AG20443 (cell line): ENCODE results near the gene SRRM5.
"Not testable (repeated sequence)": the region's sequence is repeated elsewhere in the genome, so short reads cannot be mapped to it uniquely, and the experiment has no call there.

ENCODE experiments used
- DNase-seq: peaks from one replicate; pipeline ENCODE4 v3.0.0; 2012; ENCODE audit warnings: low spot score, mixed read lengths

The SRRM5 gene, protein sequence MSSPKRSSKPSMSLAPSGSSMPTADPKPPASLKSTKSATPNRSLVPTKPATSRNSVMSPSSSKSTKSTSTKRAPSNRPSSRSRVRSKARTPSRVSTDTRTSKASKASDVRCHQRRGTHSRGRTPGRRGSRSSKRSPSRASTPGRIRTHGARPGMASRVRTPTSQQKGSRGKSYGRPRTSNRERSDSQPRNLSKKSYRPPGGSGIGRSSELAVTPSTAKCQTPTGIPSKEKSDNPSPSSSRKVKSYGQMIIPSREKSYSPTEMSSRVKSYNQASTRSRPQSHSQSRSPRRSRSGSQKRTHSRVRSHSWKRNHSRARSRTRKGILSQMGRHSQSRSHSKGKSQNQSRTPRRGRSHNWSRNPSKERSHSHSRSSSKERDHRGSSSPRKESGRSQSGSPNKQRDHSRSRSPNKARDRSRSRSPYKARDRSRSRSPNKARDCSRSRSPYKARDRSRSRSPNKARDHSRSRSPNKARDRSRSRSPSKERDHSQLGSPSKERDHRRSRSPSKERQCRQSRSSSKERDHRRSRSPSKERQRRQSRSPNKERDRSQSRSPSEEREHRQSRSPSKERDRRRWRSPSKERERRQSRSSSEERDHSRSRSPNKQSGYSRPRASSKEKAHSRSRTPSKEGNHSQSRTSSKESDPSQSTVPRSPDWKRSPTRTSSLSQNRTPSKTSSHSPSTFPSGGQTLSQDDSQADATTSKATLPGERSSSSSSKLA

DNA sequence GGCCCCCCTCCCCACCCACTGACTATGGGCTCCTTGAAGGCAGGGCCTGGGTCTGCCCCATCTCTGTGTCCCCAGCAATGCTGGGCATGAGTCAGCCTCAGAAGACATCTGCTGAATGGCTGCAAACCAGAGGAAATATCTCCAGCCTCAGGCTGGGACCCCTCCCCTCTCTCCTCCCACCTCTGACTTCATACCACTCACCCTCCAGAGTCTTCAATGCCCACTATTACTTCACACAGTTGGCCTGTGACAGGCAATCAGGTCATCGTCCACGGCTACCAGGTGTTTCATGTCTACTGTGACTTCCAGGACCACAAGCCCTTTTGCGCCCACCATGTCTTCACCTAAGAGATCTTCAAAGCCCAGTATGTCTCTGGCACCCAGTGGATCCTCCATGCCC, at the start of gene SRRM5:
SRRM5 (plus strand) TSS at position 301 of the 400 bp plus-strand sequence; CDS start at position 335, 34 bp downstream.
- DNase-seq: no peak

GRCh38 chr19:43562226-43562697, 49.6 kb upstream of the SRRM5 start:
- DNase-seq: no peak

- DNase-seq: peak; percentile 73
These were observed 49.1 kb upstream of the SRRM5 start for GRCh38 chr19:43562698-43563241.

DNA sequence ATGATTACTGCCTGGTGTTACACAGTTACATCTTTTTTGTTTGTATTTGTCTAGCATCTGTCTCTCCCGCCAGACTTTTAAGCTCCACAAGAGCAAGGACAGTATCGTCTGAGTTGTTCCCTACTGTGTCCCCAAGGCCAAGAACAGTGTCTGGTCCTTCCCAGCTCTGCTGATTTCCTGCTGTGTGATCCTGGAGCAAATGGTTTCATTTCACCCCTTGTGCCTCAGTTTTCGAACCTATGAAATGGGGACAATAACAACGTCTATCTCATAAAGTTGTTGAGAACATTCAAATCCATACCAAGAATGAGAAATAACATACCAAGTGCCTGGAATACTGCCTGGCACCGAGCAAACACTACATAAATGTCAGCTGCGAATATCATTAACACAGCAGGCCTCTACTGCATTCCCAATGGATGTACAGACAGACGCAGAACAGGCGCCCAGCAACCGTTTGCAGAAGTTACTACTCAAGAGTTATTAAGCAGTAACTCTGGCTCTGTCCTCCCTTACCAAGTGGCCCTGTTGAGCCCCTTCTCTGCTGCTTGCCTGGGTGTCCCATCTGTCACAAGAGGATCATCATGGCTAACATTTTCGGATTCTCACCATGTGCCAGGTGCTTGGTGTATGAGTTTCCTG, 48.0 kb upstream of the SRRM5 start:
- no peak for DNase-seq

GRCh38 chr19:43564800-43565199, 47.1 kb upstream of the SRRM5 start:
- no peak for DNase-seq

GRCh38 chr19:43569657-43570056, 42.2 kb upstream of the SRRM5 start:
- DNase-seq: no peak

DNA sequence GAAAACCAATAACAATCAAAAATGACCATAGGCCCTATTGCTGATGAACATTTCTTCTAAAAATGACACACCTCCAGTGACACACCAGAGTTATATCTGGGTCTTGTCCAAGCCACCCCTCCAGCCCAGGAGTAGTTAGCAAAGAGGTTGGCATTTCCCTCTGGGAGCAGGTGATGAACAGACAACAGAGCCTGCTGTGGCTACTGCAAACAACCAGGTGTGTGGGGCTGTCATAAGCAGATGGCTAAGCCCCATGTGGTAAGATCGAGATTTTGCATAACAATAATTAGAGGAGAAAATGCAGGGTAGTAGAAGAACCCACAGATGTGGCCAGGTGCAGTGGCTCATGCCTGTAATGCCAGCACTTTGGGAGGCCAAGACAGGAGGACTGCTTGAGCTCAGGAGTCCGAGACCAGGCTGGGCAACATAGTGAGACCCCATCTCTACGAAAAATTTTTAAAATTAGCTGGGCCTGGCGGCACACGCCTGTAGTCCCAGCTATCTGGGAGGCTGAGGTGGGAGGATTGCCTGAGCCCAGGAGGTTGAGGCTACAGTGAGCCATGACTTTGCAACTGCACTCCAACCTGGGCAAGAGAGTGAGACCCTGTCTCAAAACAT, 41.6 kb upstream of the SRRM5 start:
- no peak for DNase-seq

DNA sequence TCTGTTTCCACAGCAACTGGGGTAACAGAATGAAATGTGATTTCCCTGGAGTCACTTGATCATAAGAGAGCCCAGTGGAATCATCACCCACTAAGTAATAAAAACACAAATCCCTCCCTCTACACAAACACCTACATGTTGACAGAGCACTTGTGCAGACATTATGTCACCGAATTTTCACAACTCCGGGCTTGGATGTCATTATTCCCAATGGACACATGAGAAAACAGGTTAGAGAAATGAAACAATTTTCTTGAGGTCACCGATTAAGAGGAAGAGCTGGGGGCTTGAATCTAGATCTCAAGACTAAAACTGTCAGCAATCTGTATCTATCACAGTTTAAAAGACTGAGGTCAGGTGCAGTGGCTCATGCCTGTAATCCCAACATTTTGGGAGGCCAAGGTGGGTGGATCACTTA, 39.7 kb upstream of the SRRM5 start:
- no peak for DNase-seq

DNA sequence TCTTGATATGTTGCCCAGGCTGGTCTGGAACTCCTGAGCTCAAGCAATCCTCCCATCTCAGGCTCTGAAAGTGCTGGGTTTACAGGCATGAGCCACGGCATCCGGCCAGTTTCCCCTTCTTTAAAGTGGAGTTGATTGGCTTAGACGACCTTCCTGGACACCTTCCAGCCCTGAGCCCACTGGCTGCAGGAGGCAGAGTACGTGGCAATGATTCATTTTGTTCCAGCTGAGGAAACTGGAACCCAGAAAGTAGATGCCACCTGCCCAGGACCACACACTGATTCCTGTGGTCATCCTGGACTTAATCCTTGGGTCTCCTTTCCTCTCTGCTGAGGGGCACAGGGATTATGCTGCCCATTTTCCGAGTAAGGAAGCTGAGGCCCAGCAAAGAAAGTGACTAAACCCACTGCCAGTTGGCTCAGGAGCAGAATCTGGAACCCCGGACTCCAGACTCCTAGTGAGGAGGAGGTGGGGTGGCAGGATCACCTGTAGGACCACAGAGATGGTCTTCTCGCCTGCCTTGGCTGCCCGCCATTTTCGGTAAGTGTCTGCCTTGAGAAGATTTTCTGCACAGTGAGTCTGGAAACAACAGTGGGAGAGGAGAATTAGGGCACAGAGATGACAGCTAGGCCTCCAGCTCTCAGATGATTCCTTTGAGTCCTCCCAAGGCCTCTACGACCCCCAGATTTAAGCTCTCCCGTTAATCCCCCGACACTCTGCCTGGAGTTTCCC, 37.3 kb upstream of the SRRM5 start:
- no peak for DNase-seq

GRCh38 chr19:43575156-43575950, 36.5 kb upstream of the SRRM5 start, which contains the start of the genes PINLYP and XRCC1:
PINLYP (plus strand) TSS chr19:43575801; CDS start chr19:43577192, 1,391 bp downstream.
XRCC1 (minus strand) TSS chr19:43575527; CDS start chr19:43575458, 69 bp downstream.
- DNase-seq: peak; percentile 99

- DNase-seq: no peak
These were observed 35.7 kb upstream of the SRRM5 start for GRCh38 chr19:43575955-43576878.

GRCh38 chr19:43578787-43579186, 33.1 kb upstream of the SRRM5 start:
- no peak for DNase-seq

DNA sequence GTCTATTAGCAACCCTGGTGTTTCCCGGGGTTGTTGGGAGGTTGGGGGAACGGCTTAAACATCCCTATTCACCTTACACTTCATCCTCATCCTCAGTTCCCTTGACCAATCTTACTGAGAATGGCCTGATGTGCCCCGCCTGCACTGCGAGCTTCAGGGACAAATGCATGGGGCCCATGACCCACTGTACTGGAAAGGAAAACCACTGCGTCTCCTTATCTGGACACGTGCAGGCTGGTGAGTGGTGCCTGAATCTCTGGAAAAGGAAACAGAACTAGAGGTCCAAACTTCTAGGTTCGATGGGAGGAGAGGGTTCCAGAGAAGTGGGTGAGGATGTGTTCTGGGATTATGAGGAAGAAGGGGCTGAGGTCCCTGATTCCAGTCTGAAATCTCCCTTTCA, 30.4 kb upstream of the SRRM5 start:
- no peak for DNase-seq

DNA sequence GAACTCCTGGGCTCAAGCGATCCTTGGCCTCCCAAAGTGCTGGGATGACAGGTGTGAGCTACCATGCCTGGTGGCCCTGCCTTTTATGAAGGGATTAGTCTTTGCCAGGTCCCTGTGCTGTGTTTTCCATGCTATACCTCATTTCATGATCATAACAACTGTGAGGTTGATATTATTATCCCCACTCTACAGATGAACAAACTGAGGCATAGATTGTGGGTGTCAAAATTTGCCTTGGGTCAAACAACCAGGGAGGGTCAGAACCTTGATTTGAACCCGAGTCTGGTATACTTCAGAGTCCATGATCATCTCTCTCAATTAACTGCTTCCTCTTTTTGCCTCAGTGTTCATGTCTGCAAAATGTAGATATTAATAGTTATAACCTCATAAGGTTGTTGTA, 29.4 kb upstream of the SRRM5 start:
- no peak for DNase-seq

DNA sequence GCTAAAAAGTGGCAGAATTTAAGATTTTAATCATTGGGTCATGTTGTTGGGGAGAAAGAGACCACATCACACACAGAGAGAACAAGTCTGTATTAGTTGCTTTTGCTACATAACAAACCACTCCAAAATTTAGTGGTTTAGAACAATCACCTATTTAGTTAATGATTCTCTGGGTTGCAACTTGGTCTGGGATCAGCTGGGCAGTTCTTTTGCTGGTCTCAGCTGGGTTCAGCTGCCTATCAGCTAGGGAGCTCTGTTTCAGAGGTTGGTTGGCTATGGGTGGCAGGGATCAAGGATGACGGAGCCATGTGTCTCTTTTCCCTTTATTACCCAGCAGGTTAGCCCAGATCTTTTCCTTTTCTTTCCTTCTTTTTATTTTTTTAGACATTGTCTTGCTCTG, 27.4 kb upstream of the SRRM5 start:
- DNase-seq: no peak

DNA sequence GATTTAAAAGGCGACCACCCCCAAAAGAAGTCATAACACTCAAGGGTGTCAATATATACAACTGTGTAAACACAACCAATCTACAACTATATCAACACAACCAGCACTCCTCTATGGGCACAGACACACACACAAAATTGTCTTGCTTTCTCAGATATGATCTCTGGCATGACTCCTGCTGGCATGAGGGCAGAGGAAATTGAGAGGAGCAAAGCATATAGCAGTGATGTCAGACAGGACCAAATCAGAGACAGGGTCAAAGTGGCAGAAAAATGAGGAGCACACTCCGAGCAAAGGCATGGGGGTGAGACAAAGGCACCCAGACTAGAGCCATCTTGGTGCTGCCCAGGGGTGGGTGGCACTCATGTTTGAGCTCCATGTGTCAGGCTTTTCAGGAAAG, 25.5 kb upstream of the SRRM5 start:
- no peak for DNase-seq

- DNase-seq: not testable (repeated sequence)
These were observed 24.9 kb upstream of the SRRM5 start for GRCh38 chr19:43587029-43587428.

DNA sequence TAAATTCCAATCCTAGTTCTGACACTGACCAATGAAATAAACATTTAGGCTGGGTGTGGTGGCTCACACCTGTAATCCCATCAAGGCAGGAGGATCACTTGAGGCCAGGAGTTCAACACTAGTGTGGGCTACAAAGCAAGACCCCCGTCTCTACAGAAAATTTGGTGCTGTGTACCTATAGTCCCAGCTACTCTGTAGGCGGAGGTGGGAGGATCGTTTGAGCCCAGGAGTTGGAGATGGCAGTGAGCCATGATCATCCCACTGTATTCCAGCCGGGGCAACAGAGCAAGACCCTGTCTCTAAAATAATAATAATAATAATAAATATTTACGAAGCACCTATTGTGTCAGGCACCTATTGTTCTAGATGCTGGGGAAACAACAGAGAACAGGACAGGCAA, 22.6 kb upstream of the SRRM5 start:
- DNase-seq: no peak

DNA sequence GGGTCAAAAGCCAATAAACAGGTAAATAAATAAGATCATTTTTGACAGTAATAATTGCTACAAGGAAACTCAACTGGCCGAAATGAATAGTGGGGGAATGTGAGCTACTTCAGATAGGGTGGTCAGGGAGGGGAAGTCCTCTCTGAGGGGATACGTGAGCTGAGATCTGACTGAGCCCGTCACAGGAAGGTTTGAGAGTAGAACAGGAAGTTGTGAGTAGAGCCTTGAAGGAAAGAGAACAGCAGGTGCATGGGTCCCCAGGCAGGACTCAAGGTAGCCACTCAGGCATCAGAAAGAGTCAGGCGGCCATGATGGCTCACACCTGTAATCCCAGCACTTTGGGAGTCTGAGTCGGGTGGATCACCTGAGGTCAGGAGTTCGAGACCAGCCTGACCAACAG, 22.2 kb upstream of the SRRM5 start:
- no peak for DNase-seq
